ENCODE data around the gene USP51.

Gene USP51

DNA sequence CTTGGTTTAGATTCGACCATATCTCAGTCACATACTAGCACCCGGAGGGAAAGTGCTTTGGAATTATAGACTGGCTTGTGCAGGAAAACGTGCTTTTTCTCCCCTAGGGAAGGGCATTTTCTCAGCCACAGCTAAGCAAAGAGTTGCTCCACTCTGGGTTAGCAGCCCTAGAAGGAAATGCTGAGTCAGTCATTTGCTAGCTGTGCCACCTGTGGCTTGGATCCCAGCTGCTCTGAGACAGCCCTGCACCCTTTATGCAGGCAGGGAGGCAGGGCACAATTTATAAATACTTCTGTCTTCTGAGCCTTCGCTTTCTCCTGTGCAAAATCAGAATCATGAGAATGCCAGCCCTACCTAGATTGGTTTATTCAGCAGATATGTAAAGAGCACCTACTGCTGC, 1.3 kb upstream of the USP51 start:
- Histone ChIP-seq H3K18ac (ENCODE audit: low read length) (no peak overlapping the region), H3K4me2 (ENCODE audit: low read length) (no peak overlapping the region), H2BK15ac (replicated peaks; ENCODE audit: low read depth) (no peak overlapping the region), H2BK5ac (ENCODE audit: low read length) (no peak overlapping the region), H3K79me2 (ENCODE audit: control insufficient read depth, insufficient read depth, low read length) (no peaks in the 10 kb centered on the region), H3K4me3 (ENCODE audit: low read length) (no peak overlapping the region), H4K8ac (ENCODE audit: low read depth, low read length) (no peak overlapping the region), H3K27ac (ENCODE audit: low read depth, low read length) (no peak overlapping the region), H2AK5ac (ENCODE audit: low read length) (no peak overlapping the region), H3K4me1 (ENCODE audit: control insufficient read depth, low read depth, low read length) (no peaks in the 10 kb centered on the region), H3K9ac (ENCODE audit: low read length) (no peak overlapping the region), H2BK120ac (ENCODE audit: low read depth, low read length) (no peak overlapping the region), H3K56ac (ENCODE audit: low read length) (no peak overlapping the region), H3K23ac (ENCODE audit: low read length) (no peak overlapping the region), H3K4ac (ENCODE audit: low read depth, low read length) (no peak overlapping the region), H4K5ac (ENCODE audit: low read length) (no peak overlapping the region), H3K36me3 (ENCODE audit: control insufficient read depth, insufficient read depth, low read length) (no peaks in the 10 kb centered on the region), H3K79me1 (ENCODE audit: low read length) (no peaks in the 10 kb centered on the region), H3K27me3 (ENCODE audit: insufficient read depth, low read length, poor library complexity) (no peaks in the 10 kb centered on the region)
- WGBS (ENCODE audit: extremely low coverage, insufficient coverage, low lambda C conversion rate), result no CpG with 5 or more reads among the region's 4 CpGs
- no peak for DNase-seq

DNA sequence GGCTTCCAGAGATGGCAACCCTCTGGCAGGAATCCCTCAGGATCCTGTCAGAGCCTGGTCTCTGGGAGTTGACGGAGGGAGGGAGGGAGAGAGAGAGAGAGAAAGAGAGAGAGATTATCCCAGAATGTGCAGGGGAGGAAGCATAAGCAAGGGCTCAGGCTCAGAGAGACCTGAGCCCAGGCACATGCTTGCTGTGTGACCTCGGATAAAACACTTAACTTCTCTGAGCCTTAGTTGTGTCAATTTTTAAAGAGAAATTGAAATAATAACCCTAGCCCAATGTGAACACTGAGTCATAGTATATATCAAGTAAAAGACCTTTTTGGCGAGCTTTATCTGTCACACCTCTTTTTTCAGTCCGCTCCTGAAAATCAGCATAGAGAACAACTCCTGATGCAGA, 473 bp upstream of the USP51 start:
- no peak overlapping the region for H3K23ac ChIP-seq (ENCODE audit: low read length)
- H3K4me2 ChIP-seq (ENCODE audit: low read length), result peak overlapping the region; percentile 18
- no peak overlapping the region for H2BK5ac ChIP-seq (ENCODE audit: low read length)
- no peak overlapping the region for H3K4me3 ChIP-seq (ENCODE audit: low read length)
- no peak overlapping the region for H4K8ac ChIP-seq (ENCODE audit: low read depth, low read length)
- H2BK15ac ChIP-seq (replicated peaks; ENCODE audit: low read depth), result no peak overlapping the region
- peak overlapping the region; percentile 47 for H3K18ac ChIP-seq (ENCODE audit: low read length)
- WGBS (ENCODE audit: extremely low coverage, insufficient coverage, low lambda C conversion rate), result no CpG with 5 or more reads among the region's 4 CpGs
- no peak for DNase-seq
- no peak overlapping the region for H2AK5ac ChIP-seq (ENCODE audit: low read length)
- no peak overlapping the region for H3K4ac ChIP-seq (ENCODE audit: low read depth, low read length)
- H2BK120ac ChIP-seq (ENCODE audit: low read depth, low read length), result no peak overlapping the region
- H3K36me3 ChIP-seq (ENCODE audit: control insufficient read depth, insufficient read depth, low read length), result no peaks in the 10 kb centered on the region
- H3K79me2 ChIP-seq (ENCODE audit: control insufficient read depth, insufficient read depth, low read length), result no peaks in the 10 kb centered on the region
- peak overlapping the region; percentile 87 for H3K27ac ChIP-seq (ENCODE audit: low read depth, low read length)
- H3K4me1 ChIP-seq (ENCODE audit: control insufficient read depth, low read depth, low read length), result no peaks in the 10 kb centered on the region
- no peaks in the 10 kb centered on the region for H3K79me1 ChIP-seq (ENCODE audit: low read length)
- peak overlapping the region; percentile 60 for H3K9ac ChIP-seq (ENCODE audit: low read length)
- no peak overlapping the region for H4K5ac ChIP-seq (ENCODE audit: low read length)
- H3K27me3 ChIP-seq (ENCODE audit: insufficient read depth, low read length, poor library complexity), result no peaks in the 10 kb centered on the region
- peak overlapping the region; percentile 92 for H3K56ac ChIP-seq (ENCODE audit: low read length)

DNA sequence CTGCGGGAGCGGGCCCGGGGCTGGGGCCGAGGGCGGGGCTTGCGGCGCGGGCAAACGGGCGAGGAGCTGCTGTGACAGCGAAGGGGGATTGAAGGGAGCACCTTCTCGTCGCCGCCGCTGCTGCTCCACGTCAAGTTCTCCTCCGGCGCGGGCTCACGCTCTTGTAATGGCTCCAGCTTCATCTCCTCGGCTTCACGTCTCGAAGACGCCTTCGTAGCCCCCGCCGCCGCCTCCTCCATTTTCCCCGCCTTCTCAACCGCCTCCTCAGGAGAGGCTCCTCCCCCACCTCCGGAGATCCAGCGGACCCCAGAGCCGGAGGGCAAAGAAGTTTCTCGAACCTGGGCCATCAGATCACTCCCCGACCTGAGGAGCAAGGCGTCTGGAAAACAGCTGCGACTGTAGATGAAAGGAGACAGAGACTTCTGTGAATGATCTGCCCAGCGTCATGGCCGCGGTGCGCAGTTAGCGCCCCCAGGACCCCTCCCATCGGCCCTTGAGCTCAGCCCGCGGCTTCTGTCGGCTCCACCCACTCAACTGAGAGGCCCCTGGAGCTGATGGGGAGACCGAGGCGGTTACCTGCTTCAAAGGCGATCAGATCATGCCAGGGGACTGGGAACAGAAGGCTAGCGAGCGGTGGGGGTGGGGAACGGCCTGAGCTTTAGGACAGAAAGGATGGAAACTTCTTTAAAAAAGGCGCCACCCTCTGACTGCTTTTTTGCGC, 895 bp downstream of the USP51 start:
- no CpG with 5 or more reads among the region's 54 CpGs for WGBS (ENCODE audit: extremely low coverage, insufficient coverage, low lambda C conversion rate)
- peak overlapping the region; percentile 70 for H3K18ac ChIP-seq (ENCODE audit: low read length)

DNA sequence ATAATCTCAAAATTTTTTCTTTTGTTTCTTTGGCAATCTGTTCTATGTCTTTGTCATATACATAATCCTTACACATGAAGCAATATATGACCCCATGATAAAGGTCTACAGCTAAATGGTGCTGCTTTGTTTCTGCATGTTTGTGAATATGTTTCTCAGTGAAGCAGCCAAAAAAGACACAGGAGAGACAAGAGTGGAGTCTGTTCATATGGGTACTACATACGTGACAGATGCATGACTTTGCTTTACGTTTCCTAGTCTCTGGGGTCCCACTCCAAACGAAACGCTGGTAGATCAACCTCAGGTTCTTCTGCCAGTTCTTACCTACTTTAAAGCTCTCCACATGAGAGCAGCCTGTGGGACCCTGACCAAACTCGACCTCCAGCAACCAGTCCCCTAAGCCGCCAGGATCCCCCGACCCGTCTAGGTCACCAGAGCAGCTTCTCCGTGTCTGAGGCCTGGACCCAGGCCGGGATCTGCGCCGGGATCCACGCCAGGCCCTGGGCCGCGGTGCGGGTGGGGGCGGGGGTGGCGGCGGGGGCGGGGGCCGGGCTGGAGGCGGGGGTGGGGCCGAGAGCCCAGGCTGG, 1.5 kb downstream of the USP51 start:
- peak overlapping the region; percentile 33 for H3K4me3 ChIP-seq (ENCODE audit: low read length)
- H3K79me1 ChIP-seq (ENCODE audit: low read length), result no peaks in the 10 kb centered on the region
- H3K18ac ChIP-seq (ENCODE audit: low read length), result no peak overlapping the region
- H3K4me2 ChIP-seq (ENCODE audit: low read length), result peak overlapping the region; percentile 44
- no peaks in the 10 kb centered on the region for H3K27me3 ChIP-seq (ENCODE audit: insufficient read depth, low read length, poor library complexity)
- H3K36me3 ChIP-seq (ENCODE audit: control insufficient read depth, insufficient read depth, low read length), result no peaks in the 10 kb centered on the region
- H2BK120ac ChIP-seq (ENCODE audit: low read depth, low read length), result no peak overlapping the region
- no peak overlapping the region for H4K5ac ChIP-seq (ENCODE audit: low read length)
- no peak overlapping the region for H2BK15ac ChIP-seq (replicated peaks; ENCODE audit: low read depth)
- H3K9ac ChIP-seq (ENCODE audit: low read length), result peak overlapping the region; percentile 72
- H2AK5ac ChIP-seq (ENCODE audit: low read length), result no peak overlapping the region
- no peak overlapping the region for H3K4ac ChIP-seq (ENCODE audit: low read depth, low read length)
- no peak overlapping the region for H2BK5ac ChIP-seq (ENCODE audit: low read length)
- H4K8ac ChIP-seq (ENCODE audit: low read depth, low read length), result no peak overlapping the region
- DNase-seq, result no peak
- WGBS (ENCODE audit: extremely low coverage, insufficient coverage, low lambda C conversion rate), result no CpG with 5 or more reads among the region's 23 CpGs
- no peak overlapping the region for H3K23ac ChIP-seq (ENCODE audit: low read length)
- no peaks in the 10 kb centered on the region for H3K79me2 ChIP-seq (ENCODE audit: control insufficient read depth, insufficient read depth, low read length)
- no peaks in the 10 kb centered on the region for H3K4me1 ChIP-seq (ENCODE audit: control insufficient read depth, low read depth, low read length)
- H3K27ac ChIP-seq (ENCODE audit: low read depth, low read length), result no peak overlapping the region
- H3K56ac ChIP-seq (ENCODE audit: low read length), result peak overlapping the region; percentile 78

More for the DNA sequence above, 895 bp downstream of the USP51 start:
- H2BK15ac ChIP-seq (replicated peaks; ENCODE audit: low read depth), result no peak overlapping the region
- H3K9ac ChIP-seq (ENCODE audit: low read length), result peak overlapping the region; percentile 75
- no peak overlapping the region for H2BK5ac ChIP-seq (ENCODE audit: low read length)
- no peaks in the 10 kb centered on the region for H3K4me1 ChIP-seq (ENCODE audit: control insufficient read depth, low read depth, low read length)
- H3K4me3 ChIP-seq (ENCODE audit: low read length), result peak overlapping the region; percentile 66
- H3K4me2 ChIP-seq (ENCODE audit: low read length), result peak overlapping the region; percentile 54
- H3K27me3 ChIP-seq (ENCODE audit: insufficient read depth, low read length, poor library complexity), result no peaks in the 10 kb centered on the region
- no peaks in the 10 kb centered on the region for H3K79me1 ChIP-seq (ENCODE audit: low read length)
- no peak overlapping the region for H4K5ac ChIP-seq (ENCODE audit: low read length)
- H3K23ac ChIP-seq (ENCODE audit: low read length), result no peak overlapping the region
- no peak overlapping the region for H3K4ac ChIP-seq (ENCODE audit: low read depth, low read length)
- no peak overlapping the region for H2BK120ac ChIP-seq (ENCODE audit: low read depth, low read length)
- peak overlapping the region; percentile 87 for H3K27ac ChIP-seq (ENCODE audit: low read depth, low read length)
- H3K36me3 ChIP-seq (ENCODE audit: control insufficient read depth, insufficient read depth, low read length), result no peaks in the 10 kb centered on the region
- no peak overlapping the region for H2AK5ac ChIP-seq (ENCODE audit: low read length)
- H4K8ac ChIP-seq (ENCODE audit: low read depth, low read length), result no peak overlapping the region
- DNase-seq, result peak; percentile 75
- peak overlapping the region; percentile 92 for H3K56ac ChIP-seq (ENCODE audit: low read length)
- H3K79me2 ChIP-seq (ENCODE audit: control insufficient read depth, insufficient read depth, low read length), result no peaks in the 10 kb centered on the region

GRCh38 chrX:55487143-55487542, 2.5 kb downstream of the USP51 start:
- Histone ChIP-seq H3K4me1 (ENCODE audit: control insufficient read depth, low read depth, low read length) (no peaks in the 10 kb centered on the region), H3K79me1 (ENCODE audit: low read length) (no peaks in the 10 kb centered on the region), H2BK15ac (replicated peaks; ENCODE audit: low read depth) (no peak overlapping the region), H3K4ac (ENCODE audit: low read depth, low read length) (no peak overlapping the region), H3K23ac (ENCODE audit: low read length) (no peak overlapping the region), H3K9ac (ENCODE audit: low read length) (no peak overlapping the region), H3K27me3 (ENCODE audit: insufficient read depth, low read length, poor library complexity) (no peaks in the 10 kb centered on the region), H3K4me2 (ENCODE audit: low read length) (no peak overlapping the region), H2BK120ac (ENCODE audit: low read depth, low read length) (no peak overlapping the region), H3K18ac (ENCODE audit: low read length) (no peak overlapping the region), H4K8ac (ENCODE audit: low read depth, low read length) (no peak overlapping the region), H3K27ac (ENCODE audit: low read depth, low read length) (no peak overlapping the region), H3K56ac (ENCODE audit: low read length) (no peak overlapping the region), H2AK5ac (ENCODE audit: low read length) (no peak overlapping the region), H3K4me3 (ENCODE audit: low read length) (no peak overlapping the region), H3K36me3 (ENCODE audit: control insufficient read depth, insufficient read depth, low read length) (no peaks in the 10 kb centered on the region), H3K79me2 (ENCODE audit: control insufficient read depth, insufficient read depth, low read length) (no peaks in the 10 kb centered on the region), H2BK5ac (ENCODE audit: low read length) (no peak overlapping the region), H4K5ac (ENCODE audit: low read length) (no peak overlapping the region)
- no peak for DNase-seq
- no CpG with 5 or more reads among the region's 2 CpGs for WGBS (ENCODE audit: extremely low coverage, insufficient coverage, low lambda C conversion rate)

Measured in mesendoderm (in vitro differentiated cells).